HG03196 (cell line): ENCODE results near the gene C2CD2.

Source experiments
- ATAC-seq: cut with Tn5 transposase; IDR thresholded peaks from one replicate; pipeline ENCODE4 v1.9.1; 2021; ENCODE audit not compliant: unreplicated experiment

C2CD2 gene

DNA sequence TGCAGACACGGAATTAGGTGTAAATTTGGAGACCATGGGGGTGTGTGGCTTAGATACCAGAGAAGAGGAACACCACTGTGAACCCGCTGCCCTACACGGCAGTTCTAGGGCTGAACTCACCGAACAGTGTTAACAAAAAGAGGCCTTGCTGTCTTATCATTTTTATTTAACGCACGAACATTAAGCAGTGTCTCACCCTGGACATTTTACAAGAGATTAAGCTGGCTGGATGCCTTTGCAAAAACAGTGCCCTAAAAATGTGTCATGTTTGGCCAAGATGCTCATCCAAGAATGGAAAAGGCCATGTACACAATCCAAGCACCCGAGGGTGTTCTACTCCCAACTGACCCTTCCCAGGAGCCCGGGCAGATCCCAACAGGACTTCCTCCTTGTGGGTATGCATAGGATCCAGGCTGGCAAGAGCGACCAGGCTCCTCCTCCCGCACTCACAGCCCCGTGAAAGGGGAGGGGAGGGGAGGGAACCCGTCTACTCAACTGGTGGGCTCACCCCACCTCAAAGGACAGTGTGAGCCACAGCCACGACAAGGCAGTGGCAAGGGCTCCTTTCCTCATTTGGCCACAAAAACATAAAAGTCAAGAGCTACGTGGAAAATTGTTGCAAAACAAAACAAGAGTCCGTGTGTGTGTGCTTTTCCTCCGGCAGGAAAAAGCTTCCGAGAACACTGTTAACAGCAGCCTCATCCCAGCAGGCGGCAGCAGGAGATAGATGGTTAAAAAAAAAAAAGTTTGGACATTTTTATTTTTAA, 20.3 kb downstream of the C2CD2 start:
- no peak for ATAC-seq

DNA sequence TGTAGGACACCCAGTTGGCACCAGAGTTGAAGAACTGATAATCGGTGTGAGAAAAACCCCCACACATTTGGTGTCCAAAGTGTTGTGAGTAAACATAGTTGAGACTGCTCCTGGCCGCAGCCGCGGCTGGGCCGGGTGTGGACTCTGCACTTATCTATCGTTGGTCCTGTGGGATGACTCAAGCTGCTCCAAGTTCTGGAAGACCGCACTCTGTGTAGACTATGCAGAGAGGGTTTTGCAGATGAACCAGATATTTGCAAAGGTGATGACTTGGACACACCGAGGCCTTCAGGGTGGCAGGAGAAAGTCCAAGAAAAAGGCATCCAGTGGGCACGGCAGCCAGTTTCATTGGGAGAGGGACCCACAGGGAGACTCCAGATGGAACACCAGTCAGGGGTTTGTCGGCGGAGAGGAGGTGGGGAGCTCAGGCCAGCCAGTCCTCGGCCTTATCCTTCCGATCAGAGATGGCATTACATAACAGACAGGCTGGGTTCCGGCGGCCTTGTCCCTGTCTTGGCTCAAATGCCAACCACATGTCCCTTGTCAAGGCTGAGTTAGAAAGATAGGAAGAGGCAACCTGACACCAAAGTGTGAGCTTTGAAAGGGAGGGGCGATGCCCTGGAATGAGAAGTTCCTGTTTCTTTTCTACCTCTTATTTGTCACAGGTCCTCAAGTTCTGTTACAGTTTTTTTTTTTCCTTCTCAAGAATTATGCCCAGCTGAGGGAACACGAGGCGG, 21.1 kb downstream of the C2CD2 start:
- ATAC-seq: no peak

DNA sequence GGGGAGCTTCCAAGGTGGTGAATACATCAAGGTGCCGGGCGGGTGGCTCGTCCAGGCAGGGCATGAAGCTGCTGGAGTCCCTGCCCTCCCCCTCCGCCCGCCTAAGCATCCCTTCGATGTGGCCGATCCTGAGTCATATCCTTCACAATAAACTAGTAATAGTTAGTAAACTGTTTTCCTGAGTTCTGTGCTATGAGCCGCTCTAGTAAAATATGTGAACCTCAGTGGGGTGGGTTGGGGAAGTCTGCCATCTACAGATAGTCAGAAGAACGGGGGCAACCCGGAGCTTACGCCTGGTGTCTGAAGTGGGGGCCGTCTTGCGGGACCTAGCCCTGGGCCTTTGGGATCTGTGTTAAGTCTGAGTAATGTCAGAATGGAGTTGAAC, 21.6 kb downstream of the C2CD2 start:
- ATAC-seq: no peak

DNA sequence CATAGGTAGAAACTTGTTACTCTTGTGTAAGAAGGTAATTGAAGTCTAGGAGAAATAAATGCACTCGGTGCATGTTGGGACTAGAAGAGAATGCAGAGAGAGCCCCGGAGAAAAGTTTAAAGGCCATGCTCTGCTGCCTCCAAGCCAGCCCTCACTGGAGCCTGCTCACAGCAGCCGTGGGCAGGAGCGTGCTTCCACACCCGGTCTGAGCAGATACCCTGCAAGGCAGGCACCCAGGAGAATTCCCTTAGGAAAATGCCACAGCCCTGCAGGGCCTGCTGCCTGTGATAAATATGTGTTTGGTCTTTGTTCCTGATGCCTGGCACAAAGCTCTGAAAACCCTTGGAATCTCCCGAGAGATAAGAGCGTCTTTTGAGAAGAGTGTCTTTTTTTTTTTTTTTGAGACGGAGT, 22.8 kb downstream of the C2CD2 start:
- ATAC-seq: no peak

DNA sequence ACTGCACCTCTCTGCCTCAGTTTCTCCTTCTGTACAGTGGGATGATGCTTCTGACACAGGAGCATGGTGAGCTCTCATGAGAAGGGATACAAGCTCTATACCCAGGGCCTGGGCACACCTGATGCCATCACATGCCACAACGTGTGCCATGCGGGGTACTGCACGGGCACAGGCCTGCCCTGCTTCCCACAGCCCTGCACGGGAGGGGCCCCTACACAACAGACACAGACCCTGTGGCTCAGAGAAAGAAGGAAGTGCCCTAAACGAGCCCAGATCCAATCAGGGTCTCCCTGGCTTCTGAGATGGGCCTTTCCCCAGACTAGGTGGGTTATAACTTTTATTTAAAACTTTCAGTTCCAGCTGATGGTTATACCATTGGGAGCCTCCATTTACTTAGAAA, 24.6 kb downstream of the C2CD2 start:
- no peak for ATAC-seq

DNA sequence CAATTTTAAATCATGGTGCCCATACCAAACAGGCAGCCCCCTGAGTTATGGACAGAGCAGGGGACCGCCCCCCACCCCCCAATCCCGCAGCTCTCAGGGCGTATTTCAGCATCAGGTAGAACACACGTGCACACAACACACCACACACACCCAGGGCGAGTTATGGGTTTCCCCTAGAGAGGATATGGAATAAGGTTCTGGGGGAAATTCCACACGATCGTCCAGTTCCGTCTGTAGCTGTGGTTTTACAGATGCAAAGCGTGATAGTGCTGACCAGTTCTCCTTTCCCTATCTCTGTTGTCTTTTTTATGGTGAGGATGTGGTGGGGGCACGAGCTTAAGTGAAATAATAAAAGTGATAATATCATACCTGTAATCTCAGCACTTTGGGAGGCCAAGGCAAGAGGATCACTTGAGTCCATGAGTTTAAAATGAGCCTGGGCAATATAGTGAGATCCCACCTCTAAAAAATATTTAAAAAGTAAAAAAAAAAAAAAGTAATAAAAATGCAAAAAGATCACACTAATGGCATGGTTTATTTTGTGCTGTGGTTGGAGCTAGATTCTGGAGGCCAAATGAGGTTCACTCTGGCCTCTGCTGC, 25.1 kb downstream of the C2CD2 start:
- ATAC-seq: no peak

DNA sequence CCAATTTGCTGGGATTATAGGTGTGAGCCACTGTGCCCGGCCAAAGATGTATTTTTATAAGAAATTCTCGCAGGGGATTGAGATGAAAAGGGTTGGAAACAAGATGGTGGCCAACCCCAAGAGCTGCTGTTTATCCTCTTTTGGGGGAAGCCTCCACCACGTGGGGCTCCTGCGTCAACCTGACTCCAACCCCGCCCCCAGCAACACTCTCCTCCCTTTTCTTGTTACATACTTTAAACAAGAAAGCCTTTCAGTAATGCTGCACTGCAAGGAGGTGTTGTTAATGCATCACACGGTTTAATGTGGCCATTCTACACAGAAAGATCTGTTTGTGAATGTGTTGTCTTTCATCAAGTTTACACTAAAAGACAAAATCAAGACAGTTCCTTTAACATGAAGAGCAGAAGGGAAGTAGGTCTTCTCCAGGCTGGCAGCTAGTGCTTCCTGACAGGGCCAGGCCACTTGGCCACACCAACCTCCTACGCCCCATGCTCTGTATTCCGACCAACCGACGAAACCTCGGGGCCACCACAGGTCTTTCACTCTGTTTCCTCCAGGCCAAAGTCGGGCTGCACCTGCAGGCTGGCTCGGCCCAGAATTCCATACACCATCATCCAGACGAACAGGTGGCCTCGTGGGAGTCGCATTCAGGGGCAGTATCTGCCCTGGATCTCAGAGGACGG, 25.9 kb downstream of the C2CD2 start:
- ATAC-seq: no peak

DNA sequence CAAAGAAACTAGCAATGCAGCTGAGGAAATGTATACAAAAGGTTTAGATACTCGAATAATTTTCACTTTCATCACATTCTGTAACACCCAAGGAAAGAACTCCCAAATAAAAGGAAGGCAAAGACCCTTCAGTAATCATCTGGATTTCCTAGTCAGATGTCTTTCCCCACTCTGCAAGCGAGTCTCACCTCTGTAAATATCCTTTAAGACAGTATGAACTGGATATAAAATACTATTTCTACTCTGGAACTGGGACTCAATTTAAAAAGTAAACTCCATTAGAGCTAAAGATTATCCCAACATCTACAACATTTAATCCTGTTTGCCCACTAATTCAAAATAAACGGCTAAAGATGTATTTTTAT, 27.0 kb downstream of the C2CD2 start:
- ATAC-seq: peak; percentile 2

DNA sequence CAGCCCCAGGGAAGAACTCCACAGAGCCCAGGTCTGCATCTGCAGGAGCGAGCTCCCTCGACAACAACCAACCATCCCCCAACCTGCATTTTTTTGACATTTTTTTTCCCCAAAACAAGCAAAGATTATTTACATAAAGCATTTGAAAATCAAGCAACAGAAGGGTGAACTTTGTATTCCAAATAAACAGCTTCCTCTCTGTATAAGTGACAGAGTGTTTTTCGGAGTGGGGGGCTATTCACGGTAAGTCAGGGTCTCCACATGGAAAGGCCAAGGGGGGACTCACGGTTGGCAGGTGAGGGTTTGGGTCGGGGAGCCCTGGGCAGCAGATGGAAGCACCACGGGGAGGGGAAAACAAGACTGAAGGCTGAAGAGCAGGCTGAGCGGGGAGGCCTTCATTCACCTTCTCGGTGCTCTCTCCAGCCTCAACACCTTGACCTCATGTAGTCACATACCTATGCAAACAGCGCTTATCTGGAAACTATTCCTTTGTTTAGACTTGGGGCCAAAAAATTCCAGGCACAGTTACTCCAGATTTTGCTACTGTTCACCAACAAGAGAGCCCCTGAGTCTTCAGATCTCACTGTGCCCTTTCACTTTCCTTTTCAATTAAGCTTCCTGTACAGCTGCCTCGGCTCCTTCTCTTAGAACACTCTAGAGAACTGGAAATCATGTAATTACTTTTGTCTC, 27.6 kb downstream of the C2CD2 start:
- ATAC-seq: peak; percentile 48

DNA sequence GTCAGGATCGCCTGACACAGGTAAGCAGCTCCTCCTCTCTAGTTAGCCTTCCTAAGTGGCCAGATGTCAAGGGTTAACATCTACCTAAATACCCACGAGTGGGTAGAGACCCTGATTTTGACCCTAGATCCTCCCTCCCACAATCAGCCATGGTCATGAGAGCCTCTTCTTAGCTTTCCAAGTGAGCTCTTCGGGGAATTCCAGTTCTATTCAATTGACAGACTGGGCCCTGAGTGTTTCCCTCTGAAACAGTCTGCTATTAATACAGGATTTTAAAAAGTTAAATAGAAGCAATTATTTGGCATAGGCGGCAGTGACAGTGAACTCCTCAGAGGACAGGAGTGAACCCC, 28.1 kb downstream of the C2CD2 start:
- ATAC-seq: no peak

DNA sequence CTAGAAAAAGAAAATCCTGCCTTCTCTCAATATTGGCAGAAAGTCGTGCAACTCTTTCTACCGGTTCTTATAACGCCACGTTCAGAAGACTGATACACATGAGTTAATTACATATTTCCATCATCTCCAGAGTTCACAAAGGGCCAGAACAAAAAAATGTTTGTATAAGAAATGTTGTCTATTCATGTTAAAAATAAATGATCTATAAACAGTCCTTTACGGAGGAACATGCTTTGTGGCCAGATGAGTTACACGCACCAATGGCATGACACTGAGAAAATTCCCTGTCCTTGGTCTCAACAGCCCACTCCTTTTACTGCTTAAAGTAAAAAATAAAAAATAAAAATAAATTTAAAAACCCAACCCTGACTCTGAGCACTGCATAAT, 29.5 kb downstream of the C2CD2 start:
- no peak for ATAC-seq

DNA sequence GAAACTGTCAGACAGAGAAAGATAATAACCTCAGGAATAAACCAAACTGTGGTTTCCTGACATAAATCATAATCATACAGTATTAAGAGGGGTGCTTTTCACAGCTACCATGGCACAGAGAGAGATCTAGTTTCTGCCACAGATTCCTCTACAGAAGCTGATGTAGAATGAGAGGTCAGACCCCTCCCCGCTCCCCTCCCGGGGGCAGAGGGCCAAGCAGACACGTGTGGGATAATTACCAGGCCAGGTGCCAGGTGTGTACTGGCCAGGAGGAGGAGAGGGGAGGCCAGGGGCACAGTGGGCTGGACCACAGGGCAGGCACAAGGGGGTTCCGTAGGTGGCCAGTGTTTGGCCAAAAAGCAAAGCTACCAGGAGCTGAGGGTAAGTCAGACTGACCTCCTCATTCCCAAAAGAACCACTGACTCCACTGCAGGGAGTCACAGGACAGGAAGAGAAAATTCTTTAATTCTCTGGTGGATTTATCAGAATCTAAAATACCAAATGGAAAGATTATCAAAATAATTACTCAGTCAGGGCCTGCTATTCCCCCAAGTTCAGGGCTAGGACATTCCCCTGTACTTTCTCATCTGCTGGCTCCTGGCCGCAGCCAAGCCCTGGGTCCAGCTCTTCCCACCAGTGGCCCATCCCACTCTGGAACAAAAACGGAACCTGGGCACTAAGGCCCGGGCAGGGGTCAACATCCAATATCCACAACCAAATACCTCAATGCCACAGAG, 30.0 kb downstream of the C2CD2 start:
- ATAC-seq: no peak

DNA sequence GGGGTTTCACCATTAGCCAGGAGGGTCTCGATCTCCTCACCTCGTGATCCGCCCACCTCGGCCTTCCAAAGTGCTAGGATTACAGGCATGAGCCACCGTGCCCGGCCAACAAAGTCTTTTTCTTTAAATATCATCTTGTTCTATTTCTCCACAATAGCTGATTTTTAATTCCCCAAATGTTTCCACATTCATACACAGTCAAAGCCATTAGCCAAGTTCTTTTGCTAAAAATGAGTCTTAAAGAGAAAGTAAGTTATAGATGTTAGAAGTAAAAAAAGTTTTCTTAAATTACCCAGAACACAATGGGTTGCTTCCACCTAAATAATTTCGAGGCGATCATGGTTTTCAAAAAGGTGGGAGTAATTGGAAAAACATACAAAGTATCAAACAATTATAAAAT, 30.6 kb downstream of the C2CD2 start:
- no peak for ATAC-seq

DNA sequence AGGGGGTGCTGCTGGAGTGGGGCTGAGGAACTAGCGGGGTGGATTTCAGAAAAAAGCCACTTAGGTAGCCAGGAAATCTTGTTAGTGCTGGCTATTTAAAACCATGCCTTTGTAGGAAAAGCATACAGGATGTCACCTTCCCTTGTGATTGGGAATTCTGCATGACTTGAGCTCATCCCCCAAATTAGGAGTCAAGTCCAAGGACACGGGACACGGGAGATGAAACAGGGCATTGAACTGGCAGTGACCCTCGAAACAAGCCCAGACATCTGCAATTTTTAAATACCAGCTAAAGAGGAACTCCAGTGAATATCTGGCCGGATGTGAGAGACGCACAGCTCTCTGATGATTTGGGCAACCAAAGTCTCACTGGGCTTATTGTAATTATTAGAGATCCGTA, 32.8 kb downstream of the C2CD2 start:
- no peak for ATAC-seq

DNA sequence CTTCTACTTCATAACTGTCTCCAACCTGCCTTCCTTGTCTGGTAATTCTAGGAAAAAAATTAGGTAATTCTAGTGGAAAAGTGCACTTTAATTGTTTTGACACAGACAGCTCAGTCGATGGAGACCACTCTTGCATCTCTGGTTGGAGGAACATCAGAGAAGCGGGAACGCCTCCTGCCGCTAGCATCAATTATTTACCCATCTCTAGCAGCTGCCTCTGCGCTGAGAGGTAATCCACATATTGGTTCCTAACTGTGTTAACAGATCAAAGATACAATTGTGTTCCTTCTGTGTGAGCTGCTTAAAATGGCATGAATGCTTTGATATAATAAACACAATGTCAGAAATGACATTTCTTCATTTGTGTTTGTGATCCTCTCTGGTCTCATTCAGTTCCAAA, 33.3 kb downstream of the C2CD2 start:
- no peak for ATAC-seq

DNA sequence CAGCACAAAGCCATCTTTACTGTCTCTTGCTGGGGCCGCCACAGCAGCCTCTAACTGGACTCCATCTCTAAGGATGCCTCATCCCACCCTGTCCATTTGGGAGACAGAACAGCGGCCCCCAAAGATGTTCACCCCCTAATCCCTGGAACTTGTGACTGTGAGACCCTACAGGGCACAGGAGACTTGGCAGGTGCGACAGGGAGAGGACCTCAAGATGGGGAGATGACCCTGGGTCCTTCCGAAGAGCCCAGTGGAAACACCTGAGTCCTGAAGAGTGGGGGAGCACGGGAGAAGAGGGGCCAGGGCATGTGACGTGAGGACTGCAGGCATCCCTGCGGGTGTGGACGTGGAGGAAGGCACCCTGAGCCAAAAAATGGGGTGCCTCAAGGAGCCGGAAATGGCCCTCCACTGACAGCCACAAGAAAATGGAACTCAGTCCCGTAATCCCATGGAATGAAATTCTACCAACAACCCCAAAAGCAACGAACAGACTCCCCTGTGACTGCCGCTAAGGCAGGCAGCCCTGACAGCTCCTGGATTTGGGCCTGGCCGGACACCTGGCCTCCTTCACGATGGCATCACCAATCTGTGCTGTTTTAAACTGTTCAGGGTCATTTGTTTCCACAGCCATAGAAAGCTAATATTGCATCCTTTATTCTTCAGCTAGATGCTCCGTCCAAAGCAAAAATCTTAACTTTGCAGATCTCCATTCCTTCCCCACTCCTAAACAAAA, 34.0 kb downstream of the C2CD2 start:
- no peak for ATAC-seq

DNA sequence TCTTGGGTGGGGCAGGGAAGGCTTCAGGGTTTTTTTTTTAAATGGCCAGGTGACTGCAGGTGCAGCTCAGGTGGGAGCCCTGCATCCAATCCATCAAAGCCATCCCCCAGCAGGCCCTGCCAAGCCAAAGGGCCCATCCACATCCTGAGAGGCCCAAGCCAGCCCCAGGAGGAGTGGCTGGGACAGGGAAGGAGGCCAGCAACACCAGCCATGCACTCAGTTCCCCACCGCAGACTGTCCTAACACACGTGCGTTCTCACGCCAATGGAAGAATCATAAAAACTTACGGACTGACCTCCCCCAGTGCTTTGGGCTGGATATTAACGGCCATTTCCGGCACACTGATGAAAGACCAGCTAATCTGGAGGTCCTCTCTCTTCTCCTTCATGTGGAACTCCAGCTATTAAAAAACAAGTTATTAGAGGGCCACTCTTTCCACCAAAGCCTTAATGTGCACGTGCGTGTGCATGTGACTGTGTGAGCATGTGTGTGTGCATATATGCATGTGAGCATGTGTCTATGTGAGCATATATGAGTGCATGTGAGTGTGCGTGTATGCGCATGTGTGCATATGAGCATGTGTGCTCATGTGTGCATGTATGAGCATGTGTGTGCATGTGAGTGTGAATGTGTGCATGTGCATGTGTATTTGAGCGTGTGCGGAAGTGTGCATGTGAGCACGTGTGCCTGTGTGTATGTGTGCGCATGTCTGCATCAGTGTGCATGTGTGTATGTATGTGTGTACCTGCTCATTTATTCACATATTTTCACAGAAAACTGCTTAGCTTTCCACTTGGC, 35.1 kb downstream of the C2CD2 start:
- no peak for ATAC-seq

DNA sequence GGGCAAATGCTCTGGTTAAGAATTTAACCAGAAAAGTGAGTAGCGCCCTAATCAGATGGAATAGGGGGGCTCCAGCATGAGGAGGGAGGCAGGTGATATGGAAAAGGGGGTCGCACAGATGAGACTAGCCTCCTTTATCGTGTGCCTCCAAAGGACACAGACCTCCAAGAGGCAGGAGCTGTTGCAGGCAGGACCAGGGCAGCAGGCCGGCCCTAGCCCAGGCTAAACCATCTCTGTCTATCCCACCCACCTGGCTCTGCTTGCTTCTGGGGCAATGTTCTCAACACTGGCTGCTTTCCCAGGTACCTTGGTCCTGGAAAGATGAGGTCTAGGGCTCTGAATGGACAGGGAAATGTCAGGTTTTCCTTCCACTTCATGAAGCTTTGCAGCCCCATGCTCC, 36.3 kb downstream of the C2CD2 start:
- no peak for ATAC-seq

DNA sequence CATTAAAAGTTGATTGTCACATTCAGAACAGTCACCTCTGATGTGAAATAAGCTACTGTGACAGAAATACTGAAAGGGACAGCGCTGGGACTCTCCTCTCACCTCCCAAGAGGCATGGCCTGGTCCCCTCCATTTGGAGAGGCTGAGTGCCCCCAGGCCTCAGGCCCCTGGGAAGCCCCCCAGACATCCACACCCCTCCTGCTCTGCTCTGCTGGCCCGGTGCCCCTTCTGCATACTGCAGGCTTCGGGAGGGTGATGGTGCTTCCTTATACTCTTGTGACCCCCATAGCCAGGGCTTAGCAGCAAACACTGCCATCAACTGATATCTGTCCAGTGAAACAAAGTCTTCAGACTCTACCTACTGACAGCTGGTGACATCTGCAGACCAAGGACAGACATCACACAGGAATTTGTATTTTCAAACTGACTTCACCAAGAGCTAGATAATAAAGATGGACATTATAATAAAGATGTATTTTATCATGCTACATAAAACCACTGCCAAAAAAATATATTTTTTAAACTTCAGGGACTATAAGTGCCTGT, 36.9 kb downstream of the C2CD2 start:
- ATAC-seq: no peak
